K562 (cell line): ENCODE measurements around the gene TRMT1L.

Source experiments
- HCFC1 ChIP-seq: IDR thresholded peaks from 2 replicates; pipeline ENCODE4 v1.6.1; 2012; ENCODE audit warnings: low read depth, low read length, improper control_type of control experiment
- HMGXB4 ChIP-seq: sonication (generic); formaldehyde crosslinking; IDR thresholded peaks from 2 replicates; pipeline ENCODE4 v1.8.1; 2023; ENCODE audit warnings: mild to moderate bottlenecking, missing genetic modification reagents
- POLR2A ChIP-seq: fragments of 450-650 bp; conservative IDR thresholded peaks from 2 replicates; pipeline ENCODE4 v1.6.1; 2016
- YY1 ChIP-seq, 3 experiments: IDR thresholded peaks; 2 replicates each; pipeline ENCODE4 v1.6.1; 2011; ENCODE audit warnings: low read length in 2 of 3, mild to moderate bottlenecking in 2 of 3, moderate library complexity in 2 of 3, borderline replicate concordance in 1 of 3, control low read depth in 1 of 3, low read depth in 1 of 3; ENCODE audit not compliant: insufficient read depth in 3 of 3, insufficient replicate concordance in 2 of 3, control insufficient read depth in 1 of 3, insufficient read length in 1 of 3; ENCODE audit errors: extremely low read depth in 1 of 3
- TF ChIP-seq, protein P1 (sequence below): sonication (generic); formaldehyde crosslinking; IDR thresholded peaks from 2 replicates; pipeline ENCODE4 v1.8.1; 2022; ENCODE audit warnings: missing genetic modification reagents

GRCh38 chr1:185087101-185087500 is 69.7 kb downstream of the TRMT1L start:
- no peak for TF ChIP-seq YY1 (IDR thresholded peaks at IDR 0.05; ENCODE audit: borderline replicate concordance in 1 of 3, control insufficient read depth in 1 of 3, extremely low read depth in 1 of 3, insufficient read depth in 3 of 3, insufficient read length in 1 of 3, insufficient replicate concordance in 2 of 3, low read depth in 1 of 3, low read length in 2 of 3)
- no peak for TF ChIP-seq HMGXB4 (CRISPR knock-in tag)
- TF ChIP-seq POLR2A, result no peak
- TF ChIP-seq, protein P1, sequence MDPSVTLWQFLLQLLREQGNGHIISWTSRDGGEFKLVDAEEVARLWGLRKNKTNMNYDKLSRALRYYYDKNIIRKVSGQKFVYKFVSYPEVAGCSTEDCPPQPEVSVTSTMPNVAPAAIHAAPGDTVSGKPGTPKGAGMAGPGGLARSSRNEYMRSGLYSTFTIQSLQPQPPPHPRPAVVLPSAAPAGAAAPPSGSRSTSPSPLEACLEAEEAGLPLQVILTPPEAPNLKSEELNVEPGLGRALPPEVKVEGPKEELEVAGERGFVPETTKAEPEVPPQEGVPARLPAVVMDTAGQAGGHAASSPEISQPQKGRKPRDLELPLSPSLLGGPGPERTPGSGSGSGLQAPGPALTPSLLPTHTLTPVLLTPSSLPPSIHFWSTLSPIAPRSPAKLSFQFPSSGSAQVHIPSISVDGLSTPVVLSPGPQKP (CRISPR knock-in tag), result no peak
- TF ChIP-seq HCFC1, result no peak
